Measurements from ENCODE around the gene IFIH1. TPM values are rescaled to one million over a fixed set of nuclear protein-coding genes. Genes with fewer than 3 reads are reported as not detected.

The IFIH1 gene
- 1 to 10 TPM in 3 of 4 donors, under 1 TPM in 1; 0.97 to 5.4 (median 1.7) TPM for total RNA-seq

DNA sequence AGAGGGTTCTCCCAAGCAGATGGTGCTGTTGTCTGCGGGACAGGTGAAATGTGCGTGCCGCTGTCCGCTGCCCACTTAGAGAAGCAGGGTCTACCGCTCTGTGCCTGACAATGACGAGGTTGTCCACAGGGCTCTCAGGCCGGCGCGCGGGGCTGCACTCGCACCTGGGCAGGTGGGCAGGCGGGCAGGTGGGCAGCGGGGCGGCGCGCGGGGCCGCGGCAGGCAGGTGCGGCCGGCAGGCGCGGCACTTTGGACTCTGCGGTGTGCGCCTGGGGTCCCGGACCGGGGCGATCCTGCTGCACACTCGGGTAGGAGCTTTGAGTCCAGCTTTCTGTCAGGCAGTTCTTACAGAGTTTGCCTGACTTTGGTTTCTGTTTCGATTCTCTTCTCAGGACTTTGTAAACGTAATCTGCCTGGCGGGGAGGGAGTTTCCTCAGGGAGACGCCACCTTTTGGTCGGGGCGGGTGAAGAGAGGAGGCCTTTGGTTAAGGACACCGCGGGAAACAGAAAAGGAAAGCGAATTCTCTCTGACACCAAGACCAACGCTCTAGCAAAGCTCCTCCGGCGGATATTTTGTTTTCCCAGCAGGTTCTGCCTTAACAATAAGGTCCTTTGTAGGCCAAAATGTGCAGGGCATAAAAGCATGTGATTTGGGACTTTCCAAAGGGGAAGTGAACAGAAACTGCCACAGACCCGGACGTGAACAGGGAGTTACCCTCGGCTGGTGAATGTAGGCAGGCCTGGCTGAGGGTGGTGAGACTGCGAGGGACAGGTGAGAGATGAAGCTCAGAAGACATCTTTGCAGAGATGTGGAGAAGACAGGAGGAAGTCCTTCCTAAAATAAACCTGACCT lies at the start of gene IFIH1:
Gene IFIH1 (minus strand): TSS at position 357 of the 853 bp plus-strand sequence. CDS start 377 bp downstream, outside the sequence.
- in situ Hi-C loops (cut with MboI; ENCODE audit: low sequenced_read_pairs in 4 of 4): loop anchor here in 1 of 4 donors (25.0 kb wide), 1 partner anchor 306 kb away; no protein-coding TSS in a partner anchor
- Histone ChIP-seq H3K36me3 (no peaks in the 10 kb centered on the region), H3K4me1 (no peaks in the 10 kb centered on the region)

DNA sequence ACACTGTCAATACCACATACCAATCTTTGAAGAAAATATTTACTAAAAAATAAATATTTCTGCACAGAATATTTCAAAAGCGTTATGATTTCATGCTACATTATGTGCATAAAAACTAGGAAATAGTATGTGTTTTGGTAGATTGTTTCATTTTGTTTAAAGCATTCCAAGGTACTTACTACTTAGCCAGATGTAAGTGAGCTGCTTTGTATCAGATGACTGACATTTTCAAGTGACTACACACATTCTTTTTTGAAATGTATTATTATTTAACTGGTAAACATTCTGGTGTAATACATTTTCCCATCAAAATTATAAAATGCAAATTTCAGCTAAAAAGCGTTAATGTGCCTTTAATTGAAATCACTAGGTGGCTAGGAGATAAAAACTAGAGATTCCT lies 46.9 kb upstream of the IFIH1 start:
- no peak for TF ChIP-seq POLR2A (IDR thresholded peaks at IDR 0.05)
- TF ChIP-seq, protein P1, sequence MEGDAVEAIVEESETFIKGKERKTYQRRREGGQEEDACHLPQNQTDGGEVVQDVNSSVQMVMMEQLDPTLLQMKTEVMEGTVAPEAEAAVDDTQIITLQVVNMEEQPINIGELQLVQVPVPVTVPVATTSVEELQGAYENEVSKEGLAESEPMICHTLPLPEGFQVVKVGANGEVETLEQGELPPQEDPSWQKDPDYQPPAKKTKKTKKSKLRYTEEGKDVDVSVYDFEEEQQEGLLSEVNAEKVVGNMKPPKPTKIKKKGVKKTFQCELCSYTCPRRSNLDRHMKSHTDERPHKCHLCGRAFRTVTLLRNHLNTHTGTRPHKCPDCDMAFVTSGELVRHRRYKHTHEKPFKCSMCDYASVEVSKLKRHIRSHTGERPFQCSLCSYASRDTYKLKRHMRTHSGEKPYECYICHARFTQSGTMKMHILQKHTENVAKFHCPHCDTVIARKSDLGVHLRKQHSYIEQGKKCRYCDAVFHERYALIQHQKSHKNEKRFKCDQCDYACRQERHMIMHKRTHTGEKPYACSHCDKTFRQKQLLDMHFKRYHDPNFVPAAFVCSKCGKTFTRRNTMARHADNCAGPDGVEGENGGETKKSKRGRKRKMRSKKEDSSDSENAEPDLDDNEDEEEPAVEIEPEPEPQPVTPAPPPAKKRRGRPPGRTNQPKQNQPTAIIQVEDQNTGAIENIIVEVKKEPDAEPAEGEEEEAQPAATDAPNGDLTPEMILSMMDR (IDR thresholded peaks at IDR 0.05 in 4 of 5, conservative IDR thresholded peaks at IDR 0.05 in 1 of 5): no peak
- Histone ChIP-seq H3K9me3 (no peaks in the 10 kb centered on the region), H3K27me3 (no peaks in the 10 kb centered on the region), H3K27ac (no peak overlapping the region), H3K4me3 (no peak overlapping the region), H3K36me3 (no peaks in the 10 kb centered on the region), H3K4me1 (peaks cover 0 to 6% of the 10 kb centered on the region in 2 donors)
- ATAC-seq: no peak
- in situ Hi-C loops (cut with MboI; ENCODE audit: low sequenced_read_pairs in 4 of 4): no loop called here
- intact Hi-C loops (cut with DNase I; ENCODE audit: low total_unique reads): no loop called here
- no peak for DNase-seq

More for the DNA sequence above, at the start of gene IFIH1:
- ATAC-seq (peak; percentile 91 to 99), DNase-seq (peak; percentile 48 to 75)
- Histone ChIP-seq H3K4me3 (peak within 1 kb of the TSS; percentile 62 to 73 (median 70)), H3K27me3 (no peaks in the 10 kb centered on the region), H3K27ac (peak within 1 kb of the TSS; percentile 66 to 80 (median 76)), H3K9me3 (no peaks in the 10 kb centered on the region)
- TF ChIP-seq, protein P1 (IDR thresholded peaks at IDR 0.05 in 4 of 5, conservative IDR thresholded peaks at IDR 0.05 in 1 of 5): peak in 2 of 5 experiments; percentile 10 to 35
- peak; percentile 8 to 51 for TF ChIP-seq POLR2A (IDR thresholded peaks at IDR 0.05)
- intact Hi-C loops (cut with DNase I; ENCODE audit: low total_unique reads): loop anchor here (2.0 kb wide), 1 partner anchor 20 kb away; no protein-coding TSS in a partner anchor

DNA sequence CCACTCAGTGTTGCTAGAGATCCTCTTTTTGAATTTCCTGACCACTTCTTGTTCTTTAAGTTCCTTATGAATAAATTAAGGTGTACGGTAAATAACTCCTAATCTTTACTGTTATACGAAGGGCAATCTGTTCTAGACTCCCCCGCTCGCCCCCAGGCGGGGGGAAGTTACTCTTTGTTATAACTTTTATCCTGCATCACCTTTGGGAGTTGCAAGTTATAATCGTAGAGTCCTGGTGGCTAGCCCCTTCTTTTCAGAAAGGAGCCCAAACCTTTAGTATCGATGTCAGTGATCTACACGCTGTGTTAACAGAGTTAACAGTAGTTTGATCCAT lies 26.1 kb upstream of the IFIH1 start:
- no peaks in the 10 kb centered on the region for H3K36me3 ChIP-seq
- in situ Hi-C loops (cut with MboI; ENCODE audit: low sequenced_read_pairs in 4 of 4) (no loop called here), intact Hi-C loops (cut with DNase I; ENCODE audit: low total_unique reads) (no loop called here)
- peak overlapping the region; percentile 60 to 86 (median 74) for H3K4me3 ChIP-seq
- TF ChIP-seq, protein P1 (IDR thresholded peaks at IDR 0.05 in 4 of 5, conservative IDR thresholded peaks at IDR 0.05 in 1 of 5): no peak
- TF ChIP-seq POLR2A (IDR thresholded peaks at IDR 0.05): no peak
- DNase-seq: no peak
- ATAC-seq: no peak
- H3K27me3 ChIP-seq: no peaks in the 10 kb centered on the region
- H3K9me3 ChIP-seq: no peaks in the 10 kb centered on the region
- peak overlapping the region; percentile 16 to 66 (median 62) for H3K27ac ChIP-seq
- peaks cover 0 to 8% of the 10 kb centered on the region in 2 donors for H3K4me1 ChIP-seq

DNA sequence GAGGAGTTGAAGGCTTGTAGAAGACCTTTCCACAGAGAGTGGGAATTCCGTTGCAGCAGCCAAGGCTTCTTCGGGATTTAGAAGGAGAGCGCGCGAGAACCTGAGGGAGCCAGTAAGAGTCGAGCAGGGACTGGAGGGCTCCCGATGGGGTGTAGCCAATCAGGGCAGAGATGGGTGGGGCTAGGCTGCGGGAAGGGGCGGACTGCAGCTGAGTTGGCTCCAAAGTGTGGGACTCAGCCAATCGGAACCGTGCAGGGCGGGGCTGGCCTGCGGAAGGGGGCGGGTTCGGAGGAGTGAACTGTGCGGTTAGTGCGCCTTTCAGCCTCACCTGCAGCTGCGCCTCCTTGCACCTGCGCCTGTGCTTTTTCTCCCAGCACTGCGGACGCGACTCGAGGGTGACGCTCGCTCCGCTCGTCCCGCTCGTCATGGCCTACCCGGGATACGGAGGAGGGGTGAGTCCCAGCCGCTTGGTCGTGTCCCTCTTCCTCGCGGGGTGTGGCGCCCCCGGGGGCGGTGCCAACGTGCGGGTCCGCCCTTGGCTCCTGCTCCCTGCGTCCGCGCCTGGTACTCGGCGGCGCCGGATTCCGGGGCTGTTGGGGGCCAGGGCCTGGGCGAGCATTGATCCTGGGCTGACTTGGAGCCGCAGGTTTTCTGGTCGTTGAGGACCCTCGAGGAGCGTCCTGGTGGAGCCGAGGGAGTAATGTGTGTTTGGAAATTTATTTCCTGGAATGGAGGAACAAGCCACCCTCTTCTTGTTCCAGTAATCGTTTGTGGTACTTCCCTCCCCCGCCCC lies 25.5 kb upstream of the IFIH1 start, which contains the start of gene GCA:
Gene GCA (plus strand): TSS at position 309 of the 793 bp plus-strand sequence. CDS start 117 bp downstream, at position 426.
- no peaks in the 10 kb centered on the region for H3K27me3 ChIP-seq
- ATAC-seq (peak; percentile 98), DNase-seq (peak; percentile 89 to 93)
- H3K9me3 ChIP-seq: no peaks in the 10 kb centered on the region
- H3K27ac ChIP-seq: peak within 1 kb of the TSS; percentile 16 to 66 (median 62)
- intact Hi-C loops (cut with DNase I; ENCODE audit: low total_unique reads) (no loop called here), in situ Hi-C loops (cut with MboI; ENCODE audit: low sequenced_read_pairs in 4 of 4) (no loop called here)
- peak; percentile 12 to 44 for TF ChIP-seq POLR2A (IDR thresholded peaks at IDR 0.05)
- TF ChIP-seq, protein P1 (IDR thresholded peaks at IDR 0.05 in 4 of 5, conservative IDR thresholded peaks at IDR 0.05 in 1 of 5): no peak
- H3K36me3 ChIP-seq: no peaks in the 10 kb centered on the region
- peaks cover 0 to 8% of the 10 kb centered on the region in 2 donors for H3K4me1 ChIP-seq
- H3K4me3 ChIP-seq: peak within 1 kb of the TSS; percentile 60 to 86 (median 74)

All from gastrocnemius medialis (tissue), 4 donors.